DOHH2 (cell line): ENCODE measurements around the gene BABAM2.

ENCODE experiments used
- H3F3A ChIP-seq: fragments of 200-600 bp; sonication (generic), shearing (Covaris generic); 2 replicates; pipeline ENCODE4 v1.6.0; 2016; ENCODE audit warnings: antibody characterized with exemption, mild to moderate bottlenecking; ENCODE audit not compliant: control insufficient read depth, insufficient read depth
- H3K27ac ChIP-seq: fragments of 200-600 bp; sonication (generic); 2 replicates; pipeline ENCODE4 v1.5.1; 2014; ENCODE audit warnings: low read depth, mild to moderate bottlenecking, low read length, moderate library complexity
- H3K27me3 ChIP-seq: fragments of 200-600 bp; sonication (generic); 2 replicates; pipeline ENCODE4 v1.6.1; 2014; ENCODE audit warnings: mild to moderate bottlenecking, low read length, mixed read lengths; ENCODE audit not compliant: control insufficient read depth
- H3K36me3 ChIP-seq: fragments of 200-600 bp; sonication (generic); 2 replicates; pipeline ENCODE4 v1.6.1; 2014; ENCODE audit warnings: mild to moderate bottlenecking, low read length, moderate library complexity, mixed read lengths; ENCODE audit not compliant: control insufficient read depth
- H3K4me1 ChIP-seq: fragments of 200-600 bp; sonication (generic); 2 replicates; pipeline ENCODE4 v1.6.1; 2014; ENCODE audit warnings: mild to moderate bottlenecking, low read length, mixed read lengths; ENCODE audit not compliant: control insufficient read depth
- H3K4me2 ChIP-seq: fragments of 200-600 bp; sonication (generic); 2 replicates; pipeline ENCODE4 v1.6.0; 2014; ENCODE audit warnings: mild to moderate bottlenecking, low read length, moderate library complexity
- H3K4me3 ChIP-seq: fragments of 200-600 bp; sonication (generic); 2 replicates; pipeline ENCODE4 v1.5.1; 2014; ENCODE audit warnings: mild to moderate bottlenecking, low read length, mixed read lengths
- H3K79me2 ChIP-seq: fragments of 200-600 bp; sonication (generic); 2 replicates; pipeline ENCODE4 v1.6.1; 2014; ENCODE audit warnings: mild to moderate bottlenecking, low read length, mixed read lengths; ENCODE audit not compliant: control insufficient read depth
- H3K9me2 ChIP-seq: fragments of 200-600 bp; sonication (generic); replicated peaks from 2 replicates; pipeline ENCODE4 v1.6.1; 2014; ENCODE audit warnings: mild to moderate bottlenecking, low read length, mixed read lengths; ENCODE audit not compliant: control insufficient read depth
- H3K9me3 ChIP-seq: fragments of 200-600 bp; sonication (generic); 2 replicates; pipeline ENCODE4 v1.6.1; 2014; ENCODE audit warnings: antibody characterized with exemption, low read length, mixed read lengths; ENCODE audit not compliant: control insufficient read depth, insufficient read depth
- H4K20me1 ChIP-seq: fragments of 200-600 bp; sonication (generic); 2 replicates; pipeline ENCODE4 v1.6.0; 2014; ENCODE audit warnings: low read depth, mild to moderate bottlenecking, antibody characterized with exemption, low read length, moderate library complexity; ENCODE audit not compliant: control insufficient read depth, insufficient read depth
- CTCF ChIP-seq: fragments of 200-600 bp; sonication (generic); IDR thresholded peaks from one replicate; pipeline ENCODE4 v1.5.1; 2014; ENCODE audit warnings: antibody characterized with exemption, mild to moderate bottlenecking, low read depth, low read length; ENCODE audit not compliant: poor library complexity, severe bottlenecking
- EZH2phosphoT487 ChIP-seq: fragments of 200-600 bp; sonication (generic); IDR thresholded peaks from 2 replicates; pipeline ENCODE4 v1.6.1; 2017; ENCODE audit warnings: borderline replicate concordance, mild to moderate bottlenecking, antibody characterized with exemption, low read length, moderate library complexity, mixed read lengths

The BABAM2 gene

GRCh38 chr2:28098501-28099225 lies 208.1 kb downstream of the BABAM2 start:
- Histone ChIP-seq H3K4me3 (no peak overlapping the region), H3K79me2 (no peaks in the 10 kb centered on the region), H3K4me1 (no peaks in the 10 kb centered on the region), H3K27me3 (no peaks in the 10 kb centered on the region), H4K20me1 (no peaks in the 10 kb centered on the region), H3K36me3 (no peaks in the 10 kb centered on the region), H3K27ac (no peak overlapping the region), H3K9me3 (no peaks in the 10 kb centered on the region), H3K9me2 (no peaks in the 10 kb centered on the region), H3F3A (no peaks in the 10 kb centered on the region), H3K4me2 (no peak overlapping the region)
- TF ChIP-seq CTCF (no peak), EZH2phosphoT487 (no peak)

GRCh38 chr2:28101123-28101522 lies 210.6 kb downstream of the BABAM2 start:
- H3K36me3 ChIP-seq = no peaks in the 10 kb centered on the region
- no peaks in the 10 kb centered on the region for H3F3A ChIP-seq
- H3K4me2 ChIP-seq = no peak overlapping the region
- no peaks in the 10 kb centered on the region for H4K20me1 ChIP-seq
- no peaks in the 10 kb centered on the region for H3K9me2 ChIP-seq
- no peak for TF ChIP-seq CTCF
- TF ChIP-seq EZH2phosphoT487 = no peak
- no peak overlapping the region for H3K4me3 ChIP-seq
- no peak overlapping the region for H3K27ac ChIP-seq
- no peaks in the 10 kb centered on the region for H3K27me3 ChIP-seq
- H3K79me2 ChIP-seq = no peaks in the 10 kb centered on the region
- H3K9me3 ChIP-seq = no peaks in the 10 kb centered on the region
- no peaks in the 10 kb centered on the region for H3K4me1 ChIP-seq

GRCh38 chr2:28101892-28102291 lies 211.4 kb downstream of the BABAM2 start:
- Histone ChIP-seq H3F3A (no peaks in the 10 kb centered on the region), H3K79me2 (no peaks in the 10 kb centered on the region), H3K4me1 (no peaks in the 10 kb centered on the region), H3K4me3 (no peak overlapping the region), H3K36me3 (no peaks in the 10 kb centered on the region), H4K20me1 (no peaks in the 10 kb centered on the region), H3K9me2 (no peaks in the 10 kb centered on the region), H3K27me3 (no peaks in the 10 kb centered on the region), H3K9me3 (no peaks in the 10 kb centered on the region), H3K27ac (no peak overlapping the region), H3K4me2 (no peak overlapping the region)
- TF ChIP-seq CTCF (no peak), EZH2phosphoT487 (no peak)
